Neural cell (in vitro differentiated cells): ENCODE results near the gene QSOX2.

Experiments
- CTCF ChIP-seq: fragments of 450-650 bp; IDR thresholded peaks from 2 replicates; pipeline ENCODE4 v1.5.1; 2014; ENCODE audit warnings: antibody characterized with exemption, mild to moderate bottlenecking, moderate library complexity; ENCODE audit not compliant: poor library complexity, severe bottlenecking
- RAD21 ChIP-seq: fragments of 450-650 bp; conservative IDR thresholded peaks from 2 replicates; pipeline ENCODE4 v1.6.1; 2014; ENCODE audit warnings: antibody characterized with exemption, mild to moderate bottlenecking, moderate library complexity
- REST ChIP-seq: IDR thresholded peaks from 2 replicates; pipeline ENCODE4 v1.6.1; 2012; ENCODE audit warnings: borderline replicate concordance

- TF ChIP-seq CTCF (no peak), REST (no peak), RAD21 (no peak)
Measured at GRCh38 chr9:136248951-136249876, 3.6 kb upstream of the QSOX2 start.
